Natural killer cell (primary cell): ENCODE measurements around the gene PRSS38. TPM values are rescaled to one million over a fixed set of nuclear protein-coding genes. Genes with fewer than 3 reads are reported as not detected.

ENCODE experiments used
- ATAC-seq, 3 donors: fragments of 150-1000 bp in 2 of 3; fragments of 200-7000 bp in 1 of 3; cut with Tn5 transposase; 1 replicate in 1 of 3; 2 replicates in 2 of 3; pipeline ENCODE4 v1.10.0; 2021; ENCODE audit warnings: mild to moderate bottlenecking in 2 of 3, moderate library complexity in 2 of 3
- DNase-seq, 2 donors: peaks; one replicate each; pipeline versions ENCODE4 v3.0.0 to v3.0.0-alpha.2; 2013 to 2021; ENCODE audit warnings: mixed read lengths in 1 of 2
- H3K27ac ChIP-seq: one replicate; pipeline ENCODE4 v1.5.1; 2013; ENCODE audit warnings: mild to moderate bottlenecking, low read length
- H3K27me3 ChIP-seq: one replicate; pipeline ENCODE4 v1.6.1; 2013; ENCODE audit warnings: low read length; ENCODE audit not compliant: control insufficient read depth, insufficient read depth
- H3K36me3 ChIP-seq: one replicate; pipeline ENCODE4 v1.6.1; 2013; ENCODE audit warnings: low read length; ENCODE audit not compliant: control insufficient read depth, insufficient read depth
- H3K4me1 ChIP-seq: one replicate; pipeline ENCODE4 v1.6.1; 2013; ENCODE audit warnings: low read length; ENCODE audit not compliant: control insufficient read depth, insufficient read depth
- H3K4me3 ChIP-seq: one replicate; pipeline ENCODE4 v1.5.1; 2013; ENCODE audit warnings: low read length
- H3K9me3 ChIP-seq: one replicate; pipeline ENCODE4 v1.6.1; 2013; ENCODE audit warnings: low read length; ENCODE audit not compliant: control insufficient read depth, insufficient read depth
- H3K27ac Mint-ChIP-seq, 2 donors: one replicate each; pipeline ENCODE4 v1.8.0; 2022; ENCODE audit warnings: mild to moderate bottlenecking in 2 of 2, mixed read lengths in 2 of 2, moderate library complexity in 1 of 2
- H3K27me3 Mint-ChIP-seq, 2 donors: one replicate each; pipeline ENCODE4 v1.8.0; 2022; ENCODE audit warnings: low read depth in 2 of 2, mixed read lengths in 2 of 2
- H3K36me3 Mint-ChIP-seq: one replicate; pipeline ENCODE4 v1.8.0; 2022; ENCODE audit warnings: mixed read lengths
- H3K4me1 Mint-ChIP-seq, 2 donors: one replicate each; pipeline ENCODE4 v1.8.0; 2022; ENCODE audit warnings: mixed read lengths in 2 of 2
- H3K4me3 Mint-ChIP-seq: one replicate; pipeline ENCODE4 v1.8.0; 2022; ENCODE audit warnings: mild to moderate bottlenecking, moderate library complexity, mixed read lengths
- H3K9me3 Mint-ChIP-seq, 2 donors: one replicate each; pipeline ENCODE4 v1.8.0; 2022; ENCODE audit warnings: mixed read lengths in 2 of 2
- WGBS: methylation state at CpG from one replicate; pipeline ENCODE4 v1.1.7; 2013; ENCODE audit warnings: missing lambda C conversion rate; ENCODE audit not compliant: insufficient coverage; 5-methylcytosine and 5-hydroxymethylcytosine counted together
- intact Hi-C: fragments of 100-400 bp; cut with micrococcal nuclease; formaldehyde crosslinking; loops from one replicate; pipeline ENCODE4 v1.14.2; 2022
- total RNA-seq, 4 donors: library from RNA; stranded (reverse); fragments of 120-200 nt in 1 of 4; gene quantifications; one replicate each; pipeline versions ENCODE4 v1.2.3 to v1.2.4, GENCODE V29; 2013 to 2022
- TF ChIP-seq, protein P1 (sequence below): fragments of 200-600 bp; IDR thresholded peaks from one replicate; pipeline ENCODE4 v1.8.0; 2022; ENCODE audit warnings: antibody characterized with exemption

PRSS38 gene
- total RNA-seq, 3 donors from 2014 or later (not counting 1 experiment from before 2014, with no cell fraction given), result not detected

DNA sequence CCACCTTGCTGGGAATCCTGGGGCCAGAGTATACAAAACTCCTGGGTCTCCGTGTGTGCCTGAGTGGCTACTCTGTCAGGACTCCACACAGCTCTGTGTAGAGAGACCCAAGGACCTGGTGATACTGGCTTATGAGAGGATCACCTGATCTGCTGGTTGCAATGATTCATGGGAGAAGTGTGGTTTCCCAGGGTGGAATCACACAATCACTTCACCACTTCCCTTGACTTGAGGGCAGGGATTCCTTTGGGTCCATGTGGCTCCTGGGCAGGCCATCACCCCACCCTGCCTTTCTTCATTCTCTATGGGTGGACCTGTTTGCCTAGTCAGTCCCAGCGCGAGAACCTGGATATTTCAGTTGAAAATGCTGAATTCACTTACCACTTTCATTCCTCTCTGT is 13.3 kb downstream of the PRSS38 start:
- Histone ChIP-seq H3K27ac (no peak overlapping the region), H3K4me3 (no peak overlapping the region), H3K9me3 (peaks cover 9% of the 10 kb centered on the region), H3K27me3 (peaks cover 23% of the 10 kb centered on the region), H3K36me3 (no peaks in the 10 kb centered on the region), H3K4me1 (peaks cover 9% of the 10 kb centered on the region)
- Mint-ChIP-seq H3K9me3 (no peaks in the 10 kb centered on the region), H3K4me3 (no peak overlapping the region), H3K36me3 (no peaks in the 10 kb centered on the region), H3K27ac (no peak overlapping the region), H3K27me3 (peaks cover 39 to 55% of the 10 kb centered on the region in 2 donors), H3K4me1 (peaks cover 10 to 13% of the 10 kb centered on the region in 2 donors)
- TF ChIP-seq, protein P1, sequence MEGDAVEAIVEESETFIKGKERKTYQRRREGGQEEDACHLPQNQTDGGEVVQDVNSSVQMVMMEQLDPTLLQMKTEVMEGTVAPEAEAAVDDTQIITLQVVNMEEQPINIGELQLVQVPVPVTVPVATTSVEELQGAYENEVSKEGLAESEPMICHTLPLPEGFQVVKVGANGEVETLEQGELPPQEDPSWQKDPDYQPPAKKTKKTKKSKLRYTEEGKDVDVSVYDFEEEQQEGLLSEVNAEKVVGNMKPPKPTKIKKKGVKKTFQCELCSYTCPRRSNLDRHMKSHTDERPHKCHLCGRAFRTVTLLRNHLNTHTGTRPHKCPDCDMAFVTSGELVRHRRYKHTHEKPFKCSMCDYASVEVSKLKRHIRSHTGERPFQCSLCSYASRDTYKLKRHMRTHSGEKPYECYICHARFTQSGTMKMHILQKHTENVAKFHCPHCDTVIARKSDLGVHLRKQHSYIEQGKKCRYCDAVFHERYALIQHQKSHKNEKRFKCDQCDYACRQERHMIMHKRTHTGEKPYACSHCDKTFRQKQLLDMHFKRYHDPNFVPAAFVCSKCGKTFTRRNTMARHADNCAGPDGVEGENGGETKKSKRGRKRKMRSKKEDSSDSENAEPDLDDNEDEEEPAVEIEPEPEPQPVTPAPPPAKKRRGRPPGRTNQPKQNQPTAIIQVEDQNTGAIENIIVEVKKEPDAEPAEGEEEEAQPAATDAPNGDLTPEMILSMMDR, result no peak
- ATAC-seq (peak in 1 of 3 donors; percentile 27), DNase-seq (no peak)
- intact Hi-C loops, result no loop called here
- 100% methylated on average over 3 of the region's 3 CpGs for WGBS

DNA sequence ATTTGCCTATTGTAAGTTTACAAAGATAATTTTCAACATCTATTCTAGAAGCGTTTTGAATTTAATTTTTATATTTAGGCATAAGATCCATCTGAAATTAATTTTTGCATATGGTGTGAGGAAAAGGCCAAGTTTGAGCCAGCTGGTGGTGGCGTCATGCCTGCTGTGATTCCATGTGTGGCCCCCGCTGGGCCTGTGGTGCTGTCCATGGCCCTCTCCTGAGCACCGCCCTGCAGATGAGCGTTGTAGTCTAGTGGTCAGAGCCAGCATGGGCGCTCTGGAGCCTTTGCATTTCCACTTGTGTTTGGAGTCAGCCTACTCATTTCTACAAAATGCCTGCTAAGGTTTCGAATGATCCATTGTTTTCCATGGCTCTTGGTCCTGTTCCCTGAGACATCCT is 22.7 kb downstream of the PRSS38 start:
- no peaks in the 10 kb centered on the region for H3K4me1 Mint-ChIP-seq
- H3K27ac Mint-ChIP-seq, result no peak overlapping the region
- no peaks in the 10 kb centered on the region for H3K27me3 ChIP-seq
- peaks cover 12 to 23% of the 10 kb centered on the region in 2 donors for H3K27me3 Mint-ChIP-seq
- H3K4me3 Mint-ChIP-seq, result no peak overlapping the region
- 94% methylated on average over 6 of the region's 7 CpGs for WGBS
- no peaks in the 10 kb centered on the region for H3K36me3 Mint-ChIP-seq
- no peak overlapping the region for H3K4me3 ChIP-seq
- intact Hi-C loops, result no loop called here
- no peaks in the 10 kb centered on the region for H3K36me3 ChIP-seq
- no peak overlapping the region for H3K27ac ChIP-seq
- TF ChIP-seq, protein P1, result no peak
- H3K9me3 ChIP-seq, result no peaks in the 10 kb centered on the region
- H3K4me1 ChIP-seq, result no peaks in the 10 kb centered on the region
- no peak for DNase-seq
- H3K9me3 Mint-ChIP-seq, result no peaks in the 10 kb centered on the region
- ATAC-seq, result no peak

DNA sequence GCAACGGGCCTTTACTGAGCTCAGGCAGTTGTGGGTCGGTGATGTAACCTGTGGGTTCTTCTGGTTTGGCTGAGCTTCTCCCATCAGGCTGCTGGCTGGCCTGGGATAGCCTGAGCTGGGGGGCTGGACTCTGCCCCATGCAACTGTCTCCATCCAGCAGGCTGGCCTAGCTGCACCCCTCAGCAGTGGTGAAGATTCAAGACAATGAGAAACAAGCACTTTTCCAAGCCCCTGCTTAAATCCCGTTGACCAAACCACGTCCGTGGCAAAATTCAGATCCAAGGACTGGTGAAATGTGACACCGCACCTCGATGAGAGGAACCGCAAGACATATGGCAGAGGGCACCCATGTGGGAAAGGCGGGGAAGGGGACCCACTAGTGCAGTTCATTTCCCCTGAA is 25.6 kb downstream of the PRSS38 start:
- 89% methylated on average over 9 of the region's 9 CpGs for WGBS
- intact Hi-C loops, result no loop called here
- TF ChIP-seq, protein P1, result no peak

More for the DNA sequence above, 25.6 kb downstream of the PRSS38 start:
- H3K4me3 ChIP-seq, result no peak overlapping the region
- H3K27me3 ChIP-seq, result no peaks in the 10 kb centered on the region
- no peak for DNase-seq
- H3K27me3 Mint-ChIP-seq, result peaks cover 11 to 16% of the 10 kb centered on the region in 2 donors
- H3K9me3 ChIP-seq, result peaks cover 13% of the 10 kb centered on the region
- H3K36me3 ChIP-seq, result no peaks in the 10 kb centered on the region
- H3K27ac Mint-ChIP-seq, result no peak overlapping the region
- peaks cover 6% of the 10 kb centered on the region for H3K4me1 ChIP-seq
- H3K4me3 Mint-ChIP-seq, result no peak overlapping the region
- no peaks in the 10 kb centered on the region for H3K4me1 Mint-ChIP-seq
- H3K36me3 Mint-ChIP-seq, result no peaks in the 10 kb centered on the region
- no peak for ATAC-seq
- H3K9me3 Mint-ChIP-seq, result no peaks in the 10 kb centered on the region
- no peak overlapping the region for H3K27ac ChIP-seq
